HG02852 (cell line): ENCODE data around the gene SPARCL1.
A peak's percentile ranks its signal among the peaks of the same experiment; 100 is the strongest.
"Not testable (repeated sequence)": the region's sequence is repeated elsewhere in the genome, so short reads cannot be mapped to it uniquely, and the experiment has no call there.

Experiments
- ATAC-seq: cut with Tn5 transposase; IDR thresholded peaks from one replicate; pipeline ENCODE4 v1.9.1; 2021; ENCODE audit warnings: mild to moderate bottlenecking, moderate library complexity; ENCODE audit not compliant: unreplicated experiment

The SPARCL1 gene

DNA sequence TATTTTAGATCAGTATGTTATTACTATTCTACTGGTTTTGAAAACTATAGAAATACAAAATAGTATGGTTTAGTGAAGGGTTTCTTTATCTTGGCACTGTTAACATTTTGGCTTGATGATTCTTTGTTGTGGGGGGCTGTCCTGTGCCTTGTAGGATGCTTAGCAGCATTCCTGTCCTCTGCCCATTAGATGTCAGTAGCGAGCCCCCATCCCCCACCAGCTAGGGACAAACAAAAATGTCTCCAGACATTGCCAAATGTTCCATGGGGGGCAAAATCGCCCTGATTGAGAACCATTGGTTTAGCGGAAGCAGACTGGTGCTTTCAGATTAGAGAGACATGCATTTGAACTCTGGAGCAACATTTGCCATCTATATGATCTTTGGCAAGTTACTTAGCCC, 23.3 kb downstream of the SPARCL1 start:
- no peak for ATAC-seq

DNA sequence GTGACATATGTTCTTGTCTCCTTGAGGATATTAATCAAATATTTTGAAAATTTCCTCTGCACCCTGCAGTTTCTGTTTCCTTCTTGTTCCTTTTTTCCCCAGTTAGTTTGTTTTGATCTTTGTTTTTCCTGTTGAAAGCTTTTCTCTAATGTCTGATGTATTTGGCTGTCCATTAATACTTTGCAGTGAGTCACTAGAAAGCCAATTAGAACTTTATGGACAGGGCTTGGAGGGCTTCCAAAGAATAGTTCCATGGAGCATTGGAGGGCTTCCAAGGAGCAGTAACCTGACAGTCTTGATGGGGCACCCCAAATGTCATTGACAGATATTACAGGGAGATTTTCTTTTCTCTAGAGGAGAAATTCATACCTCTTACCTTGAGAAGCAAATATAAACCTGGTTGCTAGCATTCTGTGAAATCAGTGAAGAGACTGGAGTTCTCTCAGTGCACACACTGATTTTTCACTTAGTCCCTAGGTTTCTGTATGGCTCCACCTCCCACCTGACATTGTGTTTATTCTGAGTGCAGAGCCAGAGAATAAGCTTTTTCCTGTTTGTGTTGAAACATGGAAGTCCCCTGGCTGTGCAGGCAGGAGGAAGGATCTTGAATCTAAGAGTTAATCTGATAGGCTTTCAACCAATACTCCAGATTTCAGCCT, 26.5 kb downstream of the SPARCL1 start:
- no peak for ATAC-seq

GRCh38 chr4:87500092-87500462, 29.1 kb downstream of the SPARCL1 start:
- ATAC-seq = peak; percentile 70

- peak; percentile 86 for ATAC-seq
Observed at GRCh38 chr4:87499403-87500091, 29.6 kb downstream of the SPARCL1 start.

DNA sequence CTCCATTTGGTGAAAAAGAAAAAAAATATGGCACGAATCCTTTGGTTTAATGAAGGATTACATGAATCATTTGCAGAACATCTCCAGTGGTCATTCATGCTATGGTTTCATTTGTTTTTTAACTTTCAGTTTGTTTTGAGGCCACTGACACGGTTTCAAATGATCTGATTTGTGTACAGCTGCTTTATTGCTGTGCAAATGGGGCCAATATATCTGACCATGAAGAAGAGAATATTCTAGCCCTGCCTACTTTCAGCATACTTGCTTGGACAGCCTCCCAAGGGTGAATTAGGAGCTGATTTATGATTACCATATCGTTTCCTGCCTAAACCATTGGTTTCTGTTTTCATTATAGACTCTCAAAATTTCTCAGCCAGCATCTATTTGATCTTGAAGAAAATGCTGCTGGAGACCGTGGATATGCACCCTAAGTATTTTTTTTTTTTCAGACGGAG, 30.7 kb downstream of the SPARCL1 start:
- ATAC-seq = no peak

- no peak for ATAC-seq
Observed at GRCh38 chr4:87497578-87497977, 31.6 kb downstream of the SPARCL1 start.

DNA sequence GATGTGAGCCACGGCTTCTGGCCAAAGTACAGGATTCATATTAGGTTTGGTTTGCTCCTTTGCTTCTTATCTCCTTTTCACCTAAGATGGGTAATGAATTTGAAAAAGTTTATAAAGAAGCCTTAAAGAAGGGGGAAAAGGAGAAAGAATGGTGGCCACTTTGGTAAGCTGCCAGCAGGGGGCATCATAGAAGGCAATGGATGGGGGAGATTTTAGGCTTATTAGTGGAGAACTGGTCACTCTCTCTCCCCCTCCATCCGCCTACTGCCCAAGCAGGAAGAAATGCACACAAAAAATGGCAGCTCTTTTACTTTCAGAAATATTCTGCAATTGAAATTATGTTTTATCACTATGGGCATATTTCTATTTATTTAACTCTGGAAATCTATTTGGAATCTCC, 32.0 kb downstream of the SPARCL1 start:
- ATAC-seq = no peak

DNA sequence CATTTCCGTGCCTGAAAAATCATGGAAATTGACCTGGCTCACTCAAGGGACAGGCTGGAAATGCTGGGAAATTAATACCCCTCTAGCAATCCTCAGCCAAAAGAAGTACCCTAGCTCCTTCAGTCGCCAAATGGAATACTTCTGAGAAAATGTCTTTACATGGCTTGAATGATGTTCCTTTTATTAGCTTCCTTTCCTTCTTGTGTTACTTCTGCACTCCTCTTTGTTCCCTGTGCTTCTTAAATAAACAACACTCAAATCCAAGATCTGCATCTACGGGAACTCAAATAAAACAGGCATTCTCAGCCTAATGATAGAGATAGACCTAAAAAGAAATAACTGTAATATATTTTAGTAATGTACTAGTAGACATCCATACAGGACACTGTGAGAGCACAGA, 36.1 kb downstream of the SPARCL1 start:
- no peak for ATAC-seq

DNA sequence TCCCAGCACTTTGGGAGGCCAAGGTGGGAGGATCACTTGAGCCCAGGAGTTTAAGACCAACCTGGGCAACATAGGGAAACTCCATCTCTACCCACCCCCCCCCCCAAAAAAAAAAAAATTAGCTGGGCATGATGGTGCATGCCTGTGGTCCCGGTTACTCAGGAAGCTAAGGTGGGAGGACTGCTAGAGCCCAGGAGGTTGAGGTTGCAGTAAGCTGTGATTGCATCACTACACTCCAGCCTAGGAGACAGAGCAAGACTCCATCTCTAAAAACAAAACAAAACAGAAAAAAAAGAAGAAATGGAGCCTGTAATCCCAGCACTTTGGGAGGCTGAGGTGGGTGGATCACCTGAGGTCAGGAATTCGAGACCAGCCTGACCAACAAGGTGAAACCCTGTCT, 37.3 kb downstream of the SPARCL1 start:
- not testable (repeated sequence) for ATAC-seq

- no peak for ATAC-seq
Observed at GRCh38 chr4:87491436-87491835, 37.7 kb downstream of the SPARCL1 start.

GRCh38 chr4:87490664-87491369, 38.4 kb downstream of the SPARCL1 start:
- no peak for ATAC-seq

DNA sequence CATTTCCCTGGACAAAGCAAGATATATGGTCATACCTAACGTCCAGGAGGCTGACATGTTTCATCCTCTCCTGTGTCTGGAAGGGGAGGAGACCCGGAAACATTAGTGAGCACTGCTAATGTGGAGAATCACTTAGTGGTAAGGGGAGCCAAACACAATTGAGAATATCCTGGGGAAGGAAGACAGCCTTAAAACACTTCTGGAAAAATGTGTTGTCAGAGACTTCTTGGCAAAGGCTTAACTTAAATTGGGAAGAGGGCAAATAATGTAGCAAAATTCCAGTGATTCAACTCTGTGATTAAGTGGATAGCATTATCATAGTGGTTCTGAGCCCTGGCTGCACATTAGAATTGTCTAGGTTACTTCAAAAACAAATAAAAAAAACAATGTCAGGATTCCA, 39.5 kb downstream of the SPARCL1 start:
- no peak for ATAC-seq

DNA sequence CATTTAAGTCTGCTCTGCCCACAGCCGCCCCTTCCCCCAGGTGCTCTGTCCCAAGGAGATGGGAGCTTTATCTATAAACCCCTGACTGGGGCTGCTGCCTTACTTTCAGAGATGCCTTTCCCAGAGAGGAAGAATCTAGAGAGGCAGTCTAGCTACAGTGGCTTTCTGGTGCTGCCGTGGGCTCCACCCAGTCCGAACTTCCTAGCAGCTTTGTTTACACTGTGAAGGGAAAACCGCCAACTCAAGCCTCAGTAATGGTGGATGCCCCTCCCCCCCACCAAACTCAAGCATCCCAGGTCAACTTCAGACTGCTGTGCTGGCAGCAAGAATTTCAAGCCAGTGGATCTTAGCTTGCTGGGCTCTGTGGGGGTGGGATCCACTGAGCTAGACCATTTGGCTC, 40.5 kb downstream of the SPARCL1 start:
- not testable (repeated sequence) for ATAC-seq

GRCh38 chr4:87483247-87483646, 45.9 kb downstream of the SPARCL1 start:
- ATAC-seq = not testable (repeated sequence)

DNA sequence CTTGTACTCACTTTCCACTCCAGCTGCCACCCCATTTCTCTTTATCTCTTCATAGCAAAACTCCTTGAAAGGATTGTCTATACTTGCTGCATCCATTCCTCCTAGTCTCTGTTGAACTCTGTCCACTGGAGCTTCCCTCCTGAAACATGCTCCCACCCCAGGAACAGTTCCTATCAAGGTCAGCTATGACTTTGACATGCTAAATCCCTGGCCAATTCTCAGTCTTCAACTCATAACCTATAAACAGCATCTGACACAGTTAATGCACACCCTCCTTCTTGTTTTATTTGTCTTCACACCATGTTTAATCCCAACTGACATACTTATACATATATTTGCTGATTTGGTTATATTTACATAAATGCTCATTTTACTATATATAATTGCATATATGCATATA, 47.8 kb downstream of the SPARCL1 start:
- no peak for ATAC-seq

DNA sequence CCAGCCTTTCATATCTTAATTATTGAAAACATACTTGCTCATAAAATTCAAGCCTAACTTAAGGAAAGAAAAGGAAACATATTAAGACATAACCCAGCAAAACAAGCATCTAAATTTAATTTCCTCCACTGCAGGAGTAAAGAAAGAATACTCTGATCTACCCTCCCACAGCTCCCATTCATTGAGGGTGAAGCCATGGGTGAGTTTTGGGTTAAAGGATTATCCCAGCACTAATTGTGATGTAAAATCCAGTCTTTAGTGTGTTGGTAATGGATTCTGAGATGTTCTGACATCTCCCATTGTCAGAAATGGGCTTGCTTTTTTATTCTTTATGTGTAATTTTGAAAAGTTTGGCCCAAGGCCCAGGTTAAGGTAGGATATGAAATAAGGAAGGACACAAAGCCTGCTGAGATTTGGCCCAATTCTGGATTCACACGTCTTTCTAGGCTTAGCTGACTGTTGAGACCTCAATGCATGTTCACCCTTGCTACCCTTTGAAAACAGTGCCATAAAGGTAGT, 50.4 kb downstream of the SPARCL1 start:
- no peak for ATAC-seq

DNA sequence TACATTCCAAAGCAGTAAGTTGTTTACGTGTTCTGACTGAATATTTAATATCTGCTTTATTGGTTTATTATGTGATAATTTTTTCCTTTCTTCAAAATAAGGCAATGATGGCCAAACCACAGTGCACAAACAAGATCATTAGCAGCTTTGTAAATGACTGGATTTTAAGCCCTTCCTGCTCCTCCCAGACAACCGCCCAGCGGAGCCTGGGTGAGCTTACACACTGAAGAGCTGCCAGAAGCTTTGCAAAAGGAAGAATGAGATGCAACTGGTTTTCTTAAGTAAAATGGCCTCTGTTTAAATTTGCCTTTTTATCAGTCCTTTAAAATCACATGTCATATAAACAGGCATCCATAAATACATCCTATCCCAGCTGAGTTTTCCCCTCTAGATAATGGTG, 52.2 kb downstream of the SPARCL1 start:
- ATAC-seq = no peak

GRCh38 chr4:87469390-87469789, 59.8 kb downstream of the SPARCL1 start:
- ATAC-seq = no peak

DNA sequence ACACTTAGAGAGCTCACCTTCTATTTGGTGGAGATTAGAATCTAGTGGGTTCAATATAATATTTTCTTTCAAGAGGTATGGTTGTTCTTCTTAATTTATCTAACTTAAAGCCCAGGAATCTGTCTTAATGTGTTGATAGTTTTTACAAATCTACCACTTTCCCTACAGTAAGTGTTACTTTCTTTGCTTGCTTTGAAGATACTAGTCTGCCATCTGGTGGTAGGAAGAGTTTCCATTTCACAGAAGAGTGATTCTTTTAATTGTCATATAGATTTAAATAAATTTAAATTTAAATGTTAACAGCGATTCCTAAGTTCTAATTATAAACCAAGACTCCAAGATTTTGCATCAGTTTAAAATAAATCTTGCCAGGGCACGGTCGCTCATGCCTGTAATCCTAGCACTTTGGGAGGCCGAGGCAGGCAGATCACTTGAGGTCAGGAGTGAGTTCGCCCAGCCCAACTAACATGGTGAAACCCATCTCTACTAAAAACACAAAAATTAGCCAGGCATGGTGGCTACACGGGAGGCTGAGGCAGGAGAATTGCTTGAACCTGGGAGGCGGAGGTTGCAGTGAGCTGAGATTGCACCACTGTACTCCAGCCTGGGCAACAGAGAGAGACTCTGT, 63.3 kb downstream of the SPARCL1 start:
- no peak for ATAC-seq

DNA sequence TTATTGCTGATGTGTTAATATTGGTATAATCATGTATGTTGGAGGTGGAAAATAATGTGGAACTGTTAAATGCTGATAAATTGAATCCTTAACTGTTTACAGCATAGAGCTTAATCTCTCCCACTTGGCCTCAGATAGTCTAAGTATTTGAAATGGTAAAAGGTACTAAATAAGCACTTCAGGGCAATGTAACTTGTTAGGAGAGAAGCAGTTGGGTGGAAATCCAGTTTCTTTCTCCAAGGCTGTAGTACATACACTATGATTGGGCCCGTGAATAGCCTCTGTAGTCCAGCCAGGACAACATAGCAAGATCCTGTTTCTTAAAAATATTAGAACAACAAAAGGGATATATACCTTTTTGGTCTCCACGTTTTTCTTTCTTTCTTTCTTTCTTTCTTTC, 67.1 kb downstream of the SPARCL1 start:
- no peak for ATAC-seq

- ATAC-seq = no peak
Observed at GRCh38 chr4:87461281-87461700, 67.9 kb downstream of the SPARCL1 start.
